HepG2 (cell line): ENCODE results near the gene NKPD1. TPM values are rescaled to one million over a fixed set of nuclear protein-coding genes. Genes with fewer than 3 reads are reported as not detected.

Experiments
- ATAC-seq: fragments of 200-7000 bp; cut with Tn5 transposase; 3 replicates; pipeline ENCODE4 v1.9.1; 2020; ENCODE audit warnings: mild to moderate bottlenecking, moderate library complexity
- BruUV-seq: library from RNA; stranded (reverse); fragments of 400-500 nt; replicated peaks from 2 replicates; lab custom pipeline; 2021; lab: Mats Ljungman, UMichigan
- CTCF ChIA-PET: fragments of 300-600 bp; formaldehyde crosslinking; extraction: SDS; loops from one replicate; lab custom pipeline; 2021; ENCODE audit warnings: low total read pairs, inconsistent platforms, low intra/inter-chr PET ratio; lab: Yijun Ruan, JAX
- POLR2A ChIA-PET: fragments of 350-600 bp; sonication (Branson Sonifier 250); formaldehyde crosslinking; loops from one replicate; lab custom pipeline; 2020; ENCODE audit warnings: antibody characterized with exemption, inconsistent platforms; lab: Yijun Ruan, JAX
- DNase-seq: peaks from one replicate; pipeline ENCODE4 v3.0.0-alpha.2; 2015; ENCODE audit warnings: low spot score
- FAIRE-seq: peaks from 3 replicates; lab custom pipeline; 2011; peaks lifted over from hg19 to GRCh38; lab: Jason Lieb, UNC
- H2AFZ ChIP-seq: one replicate; pipeline ENCODE4 v1.6.1; 2011; ENCODE audit warnings: low read length, inconsistent platforms
- H3K27ac ChIP-seq: fragments of 300-600 bp; 3 replicates; pipeline ENCODE4 v1.8.0; 2011; ENCODE audit warnings: mixed run types, mild to moderate bottlenecking, mixed read lengths, low read length, inconsistent platforms; ENCODE audit not compliant: insufficient read depth; ENCODE audit errors: extremely low read length
- H3K27me3 ChIP-seq, 2 experiments: fragments of 200-600 bp in 1 of 2; 2 replicates in 1 of 2; 3 replicates in 1 of 2; pipeline versions ENCODE4 v1.6.0 to v1.8.0; 2011; ENCODE audit warnings: low read length in 2 of 2, mild to moderate bottlenecking in 2 of 2, moderate library complexity in 2 of 2, inconsistent platforms in 1 of 2; ENCODE audit not compliant: insufficient read depth in 2 of 2, control insufficient read depth in 1 of 2
- H3K36me3 ChIP-seq, 2 experiments: fragments of 200-600 bp in 1 of 2; replicated peaks in 1 of 2; 2 replicates in 1 of 2; 3 replicates in 1 of 2; pipeline versions ENCODE4 v1.5.1 to v1.8.0; 2011; ENCODE audit warnings: low read length in 2 of 2, inconsistent platforms in 1 of 2; ENCODE audit not compliant: insufficient read depth in 2 of 2, control insufficient read depth in 1 of 2
- H3K4me1 ChIP-seq: 2 replicates; pipeline ENCODE4 v1.5.1; 2012; ENCODE audit warnings: low read length, inconsistent platforms; ENCODE audit not compliant: insufficient read depth
- H3K4me2 ChIP-seq: 2 replicates; pipeline ENCODE4 v1.6.0; 2011; ENCODE audit warnings: low read depth, low read length, inconsistent platforms
- H3K4me3 ChIP-seq, 3 experiments: fragments of 200-600 bp in 1 of 3; sonication (generic), shearing (Covaris generic) in 1 of 3; replicated peaks in 1 of 3; 2 replicates each; pipeline ENCODE4 v1.5.1; 2011 to 2016; ENCODE audit warnings: low read length in 3 of 3, inconsistent platforms in 2 of 3, low read depth in 2 of 3, mild to moderate bottlenecking in 2 of 3, control low read depth in 1 of 3, mixed read lengths in 1 of 3; ENCODE audit not compliant: insufficient read depth in 1 of 3
- H3K79me2 ChIP-seq: one replicate; pipeline ENCODE4 v1.6.1; 2011; ENCODE audit warnings: low read length, inconsistent platforms; ENCODE audit not compliant: insufficient read depth
- H3K9ac ChIP-seq: 2 replicates; pipeline ENCODE4 v1.6.0; 2011; ENCODE audit warnings: mild to moderate bottlenecking, low read depth, low read length, inconsistent platforms; ENCODE audit not compliant: insufficient read depth
- H3K9me3 ChIP-seq: 2 replicates; pipeline ENCODE4 v1.5.1; 2012; ENCODE audit warnings: mild to moderate bottlenecking, low read length
- H4K20me1 ChIP-seq: 2 replicates; pipeline ENCODE4 v1.6.0; 2011; ENCODE audit warnings: inconsistent platforms, mild to moderate bottlenecking, low read length, moderate library complexity; ENCODE audit not compliant: insufficient read depth
- ATF7 ChIP-seq, 2 experiments: fragments of 450-650 bp in 1 of 2; sonication (generic) in 1 of 2; formaldehyde crosslinking in 1 of 2; IDR thresholded peaks; 2 replicates each; pipeline versions ENCODE4 v1.4.0 to v1.6.1; 2016 to 2020; ENCODE audit warnings: antibody characterized with exemption in 1 of 2, mild to moderate bottlenecking in 1 of 2, missing genetic modification reagents in 1 of 2
- FLYWCH1 ChIP-seq: sonication (generic); formaldehyde crosslinking; IDR thresholded peaks from 2 replicates; pipeline ENCODE4 v1.8.1; 2023; ENCODE audit warnings: mild to moderate bottlenecking, missing genetic modification reagents
- MAF1 ChIP-seq: sonication (generic); formaldehyde crosslinking; IDR thresholded peaks from 2 replicates; pipeline ENCODE4 v1.5.0; 2020; ENCODE audit warnings: missing genetic modification reagents, borderline replicate concordance
- MYC ChIP-seq: sonication (generic); formaldehyde crosslinking; IDR thresholded peaks from 2 replicates; pipeline ENCODE4 v1.9.0; 2021; ENCODE audit warnings: missing genetic modification reagents, borderline replicate concordance
- NCOR1 ChIP-seq: fragments of 200-600 bp; sonication (generic); IDR thresholded peaks from 2 replicates; pipeline ENCODE4 v1.7.0; 2017; ENCODE audit warnings: antibody characterized with exemption, low read length, borderline replicate concordance
- PCBP1 ChIP-seq: fragments of 200-400 bp; formaldehyde crosslinking; IDR thresholded peaks from 2 replicates; pipeline ENCODE4 v1.6.1; 2017; ENCODE audit warnings: mild to moderate bottlenecking, low read depth, low read length, borderline replicate concordance
- RBM22 ChIP-seq: fragments of 200-400 bp; formaldehyde crosslinking; optimal IDR thresholded peaks from 2 replicates; pipeline ENCODE3; 2017; ENCODE audit warnings: mild to moderate bottlenecking, low read length, moderate library complexity
- SOX5 ChIP-seq: IDR thresholded peaks from 2 replicates; pipeline ENCODE4 v1.6.1; 2016; ENCODE audit warnings: borderline replicate concordance
- ZNF296 ChIP-seq: sonication (generic); formaldehyde crosslinking; conservative IDR thresholded peaks from 2 replicates; pipeline ENCODE4 v1.5.0; 2020; ENCODE audit warnings: mild to moderate bottlenecking, missing genetic modification reagents
- ZNF343 ChIP-seq: sonication (generic); formaldehyde crosslinking; IDR thresholded peaks from 2 replicates; pipeline ENCODE4 v1.4.0; 2020; ENCODE audit warnings: mild to moderate bottlenecking, missing genetic modification reagents
- ZNF569 ChIP-seq: sonication (generic); formaldehyde crosslinking; IDR thresholded peaks from 2 replicates; pipeline ENCODE4 v1.5.0; 2020; ENCODE audit warnings: mild to moderate bottlenecking, missing genetic modification reagents, moderate library complexity, borderline replicate concordance
- ZNF589 ChIP-seq: sonication (generic); formaldehyde crosslinking; conservative IDR thresholded peaks from 2 replicates; pipeline ENCODE4 v1.8.0; 2022; ENCODE audit warnings: mild to moderate bottlenecking, moderate library complexity, missing genetic modification reagents
- ZNF619 ChIP-seq: sonication (generic); formaldehyde crosslinking; IDR thresholded peaks from 2 replicates; pipeline ENCODE4 v1.4.0; 2020; ENCODE audit warnings: mild to moderate bottlenecking, missing genetic modification reagents
- ZNF724P ChIP-seq: sonication (generic); formaldehyde crosslinking; IDR thresholded peaks from 2 replicates; pipeline ENCODE4 v1.8.0; 2022; ENCODE audit warnings: missing genetic modification reagents, borderline replicate concordance
- ZNF768 ChIP-seq: sonication (generic); formaldehyde crosslinking; IDR thresholded peaks from 2 replicates; pipeline ENCODE4 v1.4.0; 2020; ENCODE audit warnings: missing genetic modification reagents
- ZSCAN30 ChIP-seq: sonication (generic); formaldehyde crosslinking; IDR thresholded peaks from 2 replicates; pipeline ENCODE4 v1.5.0; 2020; ENCODE audit warnings: mild to moderate bottlenecking, missing genetic modification reagents
- WGBS: methylation state at CpG from one replicate; pipeline ENCODE4 v1.1.6; 2017; ENCODE audit warnings: low lambda C conversion rate; 5-methylcytosine and 5-hydroxymethylcytosine counted together
- in situ Hi-C: cut with HindIII; loops from 2 replicates; pipeline ENCODE4 v1.10.0; 2017; ENCODE audit warnings: low pct_unique_long_range_greater_than_20kb; ENCODE audit not compliant: extremely low pct_ligation_motif_present
- intact Hi-C: fragments of 100-400 bp; cut with micrococcal nuclease; formaldehyde crosslinking; loops from one replicate; pipeline ENCODE4 v1.10.0; 2022; ENCODE audit not compliant: unreplicated experiment
- polyA plus RNA-seq, 8 experiments: library from polyadenylated mRNA; depleted of rRNA in 3 of 8; stranded (reverse) in 7 of 8; unstranded in 1 of 8; fragments of >200 nt; fragmentation: Illumina TruSeq in 4 of 8; extraction: Trizol in 4 of 8; gene quantifications; 2 replicates each; pipeline versions ENCODE4 v1.2.1 to v1.2.3, GENCODE V29; 2011 to 2016; ENCODE audit warnings: low read depth in 4 of 8, missing spikeins in 1 of 8, mixed read lengths in 1 of 8; ENCODE audit not compliant: insufficient read depth in 1 of 8
- total RNA-seq, 5 experiments: library from RNA; depleted of rRNA; stranded (reverse); fragments of >200 nt; fragmentation: Illumina TruSeq; extraction: Trizol; gene quantifications; 2 replicates each; pipeline ENCODE4 v1.2.3, GENCODE V29; 2016; ENCODE audit warnings: low read depth in 1 of 5
- TF ChIP-seq, protein P1 (sequence below): sonication (generic); formaldehyde crosslinking; IDR thresholded peaks from 2 replicates; pipeline ENCODE4 v1.4.0; 2020; ENCODE audit warnings: missing genetic modification reagents
- TF ChIP-seq, protein P2 (sequence below): sonication (generic); formaldehyde crosslinking; IDR thresholded peaks from 2 replicates; pipeline ENCODE4 v1.5.0; 2020; ENCODE audit warnings: missing genetic modification reagents

The NKPD1 gene
- total and polyA plus RNA-seq, 2 of the 13 experiments (the other 11 are each of a cell fraction or from before 2014, with no cell fraction given): 0.03 TPM; not detected in 1

DNA sequence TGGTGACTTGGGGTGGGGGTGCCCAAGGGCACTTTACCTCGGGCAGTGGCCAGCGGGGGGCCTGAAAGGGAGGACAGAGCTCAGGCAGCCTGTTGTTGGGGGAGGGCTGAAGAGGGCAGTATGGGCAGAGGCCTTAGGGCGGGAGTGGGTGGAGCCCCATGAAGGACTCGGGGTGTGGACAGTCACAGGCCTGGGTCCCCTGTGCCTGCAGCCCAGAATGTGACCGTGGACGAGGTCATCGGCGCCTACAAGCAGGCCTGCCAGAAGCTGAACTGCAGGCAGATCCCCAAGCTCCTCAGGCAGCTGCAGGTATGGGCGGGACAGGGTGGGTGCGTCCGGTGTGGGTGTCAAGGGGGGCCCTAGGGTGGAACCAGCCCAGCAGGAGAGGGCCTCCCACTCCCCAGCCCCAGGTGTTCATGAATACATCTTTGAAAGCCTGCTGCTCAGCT lies 22.5 kb downstream of the NKPD1 start:
- ATAC-seq (no peak), DNase-seq (no peak), FAIRE-seq (no peak)
- no peak overlapping the region for H2AFZ ChIP-seq
- no peak for TF ChIP-seq ATF7 (IDR thresholded peaks at IDR 0.05)
- no peak for TF ChIP-seq ATF7 (CRISPR knock-in tag; IDR thresholded peaks at IDR 0.05)
- no peak for TF ChIP-seq SOX5 (CRISPR knock-in tag)
- no peak for TF ChIP-seq MYC
- no peak for TF ChIP-seq ZNF589
- TF ChIP-seq ZNF768 (CRISPR knock-in tag): no peak
- no peak for TF ChIP-seq NCOR1
- TF ChIP-seq, protein P1, sequence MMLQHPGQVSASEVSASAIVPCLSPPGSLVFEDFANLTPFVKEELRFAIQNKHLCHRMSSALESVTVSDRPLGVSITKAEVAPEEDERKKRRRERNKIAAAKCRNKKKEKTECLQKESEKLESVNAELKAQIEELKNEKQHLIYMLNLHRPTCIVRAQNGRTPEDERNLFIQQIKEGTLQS: no peak
- TF ChIP-seq ZNF343 (CRISPR knock-in tag): no peak
- no TSS peak for BruUV-seq
- in situ Hi-C loops (no loop called here), intact Hi-C loops (no loop called here)
- H3K27ac ChIP-seq: no peak overlapping the region
- peaks cover 24% of the 10 kb centered on the region for H3K79me2 ChIP-seq
- peaks cover 27% of the 10 kb centered on the region for H3K4me1 ChIP-seq
- POLR2A ChIA-PET: interaction anchor here (1.3 kb wide), 1 partner anchor 40 kb away, joined by 3 read pairs; the partner anchor contains the start of gene TRAPPC6A
- H3K9me3 ChIP-seq: no peaks in the 10 kb centered on the region
- no peaks in the 10 kb centered on the region for H4K20me1 ChIP-seq
- no peak overlapping the region for H3K4me3 ChIP-seq
- 79% methylated on average over 4 of the region's 11 CpGs for WGBS
- H3K36me3 ChIP-seq: peaks cover 8 to 10% of the 10 kb centered on the region in 2 experiments; a peak in 3 of 5 replicates
- no peaks in the 10 kb centered on the region for H3K27me3 ChIP-seq
- H3K4me2 ChIP-seq: no peak overlapping the region
- CTCF ChIA-PET: no interaction called here
- H3K9ac ChIP-seq: no peak overlapping the region

DNA sequence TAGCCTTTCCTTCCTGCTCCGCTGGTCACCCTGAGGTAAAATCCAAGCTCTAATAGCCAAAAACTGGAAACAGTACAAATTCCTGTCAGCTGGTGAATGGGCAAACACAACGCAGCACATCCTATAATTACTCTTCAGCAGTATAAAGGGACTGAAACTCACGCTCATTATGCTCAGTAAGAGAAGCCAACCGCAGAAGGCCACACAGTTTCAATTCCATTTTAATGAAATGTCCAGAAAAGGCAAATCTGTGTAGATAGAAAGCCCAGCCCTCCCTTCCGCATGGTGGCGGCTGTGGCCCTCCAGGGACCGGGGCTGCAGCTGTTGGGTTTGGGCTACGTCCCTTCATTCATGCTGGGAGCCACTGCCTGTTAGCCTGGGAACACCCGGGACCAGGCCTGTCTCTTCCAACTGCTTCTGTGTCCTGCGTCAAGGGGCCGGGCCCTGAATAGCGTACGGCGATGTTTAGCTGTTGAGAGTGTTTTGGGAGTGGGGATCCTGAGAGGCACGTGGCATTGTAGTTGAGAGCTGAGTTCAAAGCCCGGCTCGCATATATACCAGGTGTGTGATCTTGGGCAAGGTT lies 23.5 kb downstream of the NKPD1 start:
- H3K27ac ChIP-seq: no peak overlapping the region
- H3K4me2 ChIP-seq: no peak overlapping the region
- BruUV-seq: no TSS peak
- no peaks in the 10 kb centered on the region for H4K20me1 ChIP-seq
- H3K4me1 ChIP-seq: peaks cover 27% of the 10 kb centered on the region
- intact Hi-C loops: no loop called here
- H3K9ac ChIP-seq: no peak overlapping the region
- POLR2A ChIA-PET: no interaction called here
- CTCF ChIA-PET: no interaction called here
- no peak overlapping the region for H3K4me3 ChIP-seq
- peaks cover 4 to 8% of the 10 kb centered on the region in 2 experiments; a peak in 3 of 5 replicates for H3K36me3 ChIP-seq
- peaks cover 30% of the 10 kb centered on the region for H3K79me2 ChIP-seq
- ATAC-seq (no peak), DNase-seq (no peak), FAIRE-seq (no peak)
- WGBS: 96% methylated on average over 17 of the region's 17 CpGs
- no peak overlapping the region for H2AFZ ChIP-seq
- H3K9me3 ChIP-seq: no peaks in the 10 kb centered on the region
- in situ Hi-C loops: no loop called here
- H3K27me3 ChIP-seq: no peaks in the 10 kb centered on the region
- TF ChIP-seq ZNF619 (no peak), FLYWCH1 (CRISPR knock-in tag) (no peak), ZNF724P (no peak), RBM22 (no peak), PCBP1 (no peak), ZSCAN30 (CRISPR knock-in tag) (no peak), MAF1 (CRISPR knock-in tag) (no peak), ZNF569 (CRISPR knock-in tag) (no peak), ZNF296 (CRISPR knock-in tag) (no peak)
- TF ChIP-seq, protein P2, sequence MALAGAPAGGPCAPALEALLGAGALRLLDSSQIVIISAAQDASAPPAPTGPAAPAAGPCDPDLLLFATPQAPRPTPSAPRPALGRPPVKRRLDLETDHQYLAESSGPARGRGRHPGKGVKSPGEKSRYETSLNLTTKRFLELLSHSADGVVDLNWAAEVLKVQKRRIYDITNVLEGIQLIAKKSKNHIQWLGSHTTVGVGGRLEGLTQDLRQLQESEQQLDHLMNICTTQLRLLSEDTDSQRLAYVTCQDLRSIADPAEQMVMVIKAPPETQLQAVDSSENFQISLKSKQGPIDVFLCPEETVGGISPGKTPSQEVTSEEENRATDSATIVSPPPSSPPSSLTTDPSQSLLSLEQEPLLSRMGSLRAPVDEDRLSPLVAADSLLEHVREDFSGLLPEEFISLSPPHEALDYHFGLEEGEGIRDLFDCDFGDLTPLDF (CRISPR knock-in tag): no peak
